OCI-M2 (cell line): ENCODE measurements around the gene EHHADH.

Source experiments
- DNase-seq: peaks from one replicate; lab custom pipeline; 2025; ENCODE audit not compliant: unreplicated experiment; lab: John Stamatoyannopoulos, UW

The EHHADH gene

GRCh38 chr3:185199671-185200070 is 54.2 kb downstream of the EHHADH start:
- no peak for DNase-seq

GRCh38 chr3:185199206-185199605 is 54.6 kb downstream of the EHHADH start:
- DNase-seq, result no peak

GRCh38 chr3:185197068-185197467 is 56.8 kb downstream of the EHHADH start:
- DNase-seq, result no peak

GRCh38 chr3:185195652-185196051 is 58.2 kb downstream of the EHHADH start:
- DNase-seq, result no peak

GRCh38 chr3:185188816-185189215 is 65.0 kb downstream of the EHHADH start:
- no peak for DNase-seq

GRCh38 chr3:185187391-185187790 is 66.5 kb downstream of the EHHADH start:
- no peak for DNase-seq

- no peak for DNase-seq
Measured at GRCh38 chr3:185176750-185177359, 77.0 kb downstream of the EHHADH start.

GRCh38 chr3:185175370-185175987 is 78.4 kb downstream of the EHHADH start:
- DNase-seq, result peak; percentile 25

- no peak for DNase-seq
Measured at GRCh38 chr3:185172086-185173049, 81.5 kb downstream of the EHHADH start.

- DNase-seq, result no peak
Measured at GRCh38 chr3:185164428-185165217, 89.2 kb downstream of the EHHADH start.

GRCh38 chr3:185162634-185163033 is 91.2 kb downstream of the EHHADH start:
- no peak for DNase-seq

- DNase-seq, result no peak
Measured at GRCh38 chr3:185161761-185162160, 92.1 kb downstream of the EHHADH start.

- DNase-seq, result no peak
Measured at GRCh38 chr3:185157347-185157746, 96.5 kb downstream of the EHHADH start.

GRCh38 chr3:185155678-185156077 is 98.2 kb downstream of the EHHADH start:
- no peak for DNase-seq

- DNase-seq, result no peak
Measured at GRCh38 chr3:185153861-185154629, 99.8 kb downstream of the EHHADH start.

GRCh38 chr3:185153171-185153771 is 100.6 kb downstream of the EHHADH start:
- no peak for DNase-seq

GRCh38 chr3:185152410-185153170 is 101.3 kb downstream of the EHHADH start, which contains the start of gene C3orf70:
TSS of gene C3orf70 (minus strand) at chr3:185153060. CDS start at chr3:185152823, 237 bp downstream.
- no peak for DNase-seq

GRCh38 chr3:185151964-185152409 is 101.9 kb downstream of the EHHADH start:
- DNase-seq, result no peak
